ENCODE data around the gene ROBO1. TPM values are rescaled to one million over a fixed set of nuclear protein-coding genes. Genes with fewer than 3 reads are reported as not detected.

Gene ROBO1
- total and polyA plus RNA-seq, 2 of the 8 experiments (the other 6 are each of a cell fraction or from before 2014, with no cell fraction given): 51.4 to 91.0 TPM

DNA sequence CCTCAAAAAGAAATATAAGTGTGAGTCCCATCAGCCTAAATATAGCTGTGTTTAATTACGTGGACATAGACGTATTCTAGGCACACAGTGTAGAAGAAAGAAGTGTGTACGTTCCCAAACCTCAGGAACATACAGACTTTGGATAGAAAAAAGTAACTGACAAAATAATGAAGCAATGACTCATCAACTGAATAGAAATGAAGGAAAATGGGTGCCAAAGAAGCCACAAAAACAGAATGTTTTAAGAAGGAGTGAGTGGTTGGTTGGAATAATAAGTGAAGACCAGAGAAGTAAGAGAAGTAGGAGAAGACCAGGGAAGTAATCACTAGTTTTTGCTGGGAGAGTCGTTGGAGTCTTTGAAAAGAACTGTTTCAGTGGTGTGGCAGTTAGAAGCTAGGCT, 518.1 kb downstream of the ROBO1 start (continued):
- TF ChIP-seq, protein P1, sequence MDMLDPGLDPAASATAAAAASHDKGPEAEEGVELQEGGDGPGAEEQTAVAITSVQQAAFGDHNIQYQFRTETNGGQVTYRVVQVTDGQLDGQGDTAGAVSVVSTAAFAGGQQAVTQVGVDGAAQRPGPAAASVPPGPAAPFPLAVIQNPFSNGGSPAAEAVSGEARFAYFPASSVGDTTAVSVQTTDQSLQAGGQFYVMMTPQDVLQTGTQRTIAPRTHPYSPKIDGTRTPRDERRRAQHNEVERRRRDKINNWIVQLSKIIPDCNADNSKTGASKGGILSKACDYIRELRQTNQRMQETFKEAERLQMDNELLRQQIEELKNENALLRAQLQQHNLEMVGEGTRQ (IDR thresholded peaks at IDR 0.05; ENCODE audit: low read length): no peak
- no peak for TF ChIP-seq CEBPB (IDR thresholded peaks at IDR 0.05; ENCODE audit: low read depth, low read length)
